GM19467 (cell line): ENCODE measurements around the gene MYL3.
"Not testable (repeated sequence)": the region's sequence is repeated elsewhere in the genome, so short reads cannot be mapped to it uniquely, and the experiment has no call there.

Experiments
- ATAC-seq: cut with Tn5 transposase; IDR thresholded peaks from one replicate; pipeline ENCODE4 v1.9.1; 2021; ENCODE audit warnings: mild to moderate bottlenecking, moderate library complexity; ENCODE audit not compliant: unreplicated experiment

The MYL3 gene

GRCh38 chr3:46863261-46863782, at the start of gene MYL3:
MYL3 (minus strand) TSS chr3:46863444; CDS start chr3:46863390, 54 bp downstream.
- no peak for ATAC-seq

GRCh38 chr3:46912986-46913385, 49.7 kb upstream of the MYL3 start:
- no peak for ATAC-seq

GRCh38 chr3:46910914-46911313, 47.7 kb upstream of the MYL3 start:
- ATAC-seq: not testable (repeated sequence)

- no peak for ATAC-seq
These were observed 47.0 kb upstream of the MYL3 start for GRCh38 chr3:46910166-46910760.

GRCh38 chr3:46909535-46910161, 46.4 kb upstream of the MYL3 start:
- no peak for ATAC-seq

- no peak for ATAC-seq
These were observed 45.8 kb upstream of the MYL3 start for GRCh38 chr3:46908986-46909534.

- ATAC-seq: no peak
These were observed 45.2 kb upstream of the MYL3 start for GRCh38 chr3:46908294-46908985.

- no peak for ATAC-seq
These were observed 44.7 kb upstream of the MYL3 start for GRCh38 chr3:46907960-46908293.

- no peak for ATAC-seq
These were observed 44.0 kb upstream of the MYL3 start for GRCh38 chr3:46907271-46907670.

GRCh38 chr3:46906471-46907058, 43.3 kb upstream of the MYL3 start:
- no peak for ATAC-seq

GRCh38 chr3:46905661-46906451, 42.6 kb upstream of the MYL3 start:
- no peak for ATAC-seq

- ATAC-seq: no peak
These were observed 41.9 kb upstream of the MYL3 start for GRCh38 chr3:46905213-46905560.

- no peak for ATAC-seq
These were observed 41.3 kb upstream of the MYL3 start for GRCh38 chr3:46904303-46905212.

- no peak for ATAC-seq
These were observed 40.4 kb upstream of the MYL3 start for GRCh38 chr3:46903341-46904302.

- no peak for ATAC-seq
These were observed 39.0 kb upstream of the MYL3 start for GRCh38 chr3:46902188-46902631.

GRCh38 chr3:46901591-46902187, 38.4 kb upstream of the MYL3 start:
- ATAC-seq: no peak

- ATAC-seq: no peak
These were observed 37.8 kb upstream of the MYL3 start for GRCh38 chr3:46901061-46901460.

GRCh38 chr3:46900356-46900755, 37.1 kb upstream of the MYL3 start:
- no peak for ATAC-seq
